Osteocyte (in vitro differentiated cells): ENCODE data around the gene SENP2. TPM values are rescaled to one million over a fixed set of nuclear protein-coding genes. Genes with fewer than 3 reads are reported as not detected.
A peak's percentile ranks its signal among the peaks of the same experiment; 100 is the strongest.
"Not testable (repeated sequence)": the region's sequence is repeated elsewhere in the genome, so short reads cannot be mapped to it uniquely, and the experiment has no call there.

Experiments used
- DNase-seq: peaks from one replicate; pipeline ENCODE4 v3.0.0; 2021; ENCODE audit warnings: mixed read lengths; ENCODE audit not compliant: unreplicated experiment; ENCODE audit errors: extremely low spot score
- H3K27ac Mint-ChIP-seq: one replicate; pipeline ENCODE4 v1.8.0; 2021; ENCODE audit warnings: mild to moderate bottlenecking, mixed read lengths; ENCODE audit not compliant: unreplicated experiment
- H3K27me3 Mint-ChIP-seq: one replicate; pipeline ENCODE4 v1.8.0; 2021; ENCODE audit warnings: mixed read lengths; ENCODE audit not compliant: unreplicated experiment
- H3K36me3 Mint-ChIP-seq: one replicate; pipeline ENCODE4 v1.8.0; 2021; ENCODE audit warnings: mixed read lengths; ENCODE audit not compliant: unreplicated experiment
- H3K4me1 Mint-ChIP-seq: one replicate; pipeline ENCODE4 v1.8.0; 2021; ENCODE audit warnings: mixed read lengths; ENCODE audit not compliant: unreplicated experiment
- H3K4me3 Mint-ChIP-seq: one replicate; pipeline ENCODE4 v1.8.0; 2021; ENCODE audit warnings: mild to moderate bottlenecking, moderate library complexity, mixed read lengths; ENCODE audit not compliant: unreplicated experiment
- H3K9me3 Mint-ChIP-seq: one replicate; pipeline ENCODE4 v1.8.0; 2021; ENCODE audit warnings: mixed read lengths; ENCODE audit not compliant: unreplicated experiment
- CTCF ChIP-seq: fragments of 200-600 bp; sonication (generic); IDR thresholded peaks from 2 replicates; pipeline ENCODE4 v1.5.0; 2021; ENCODE audit warnings: antibody characterized with exemption, mild to moderate bottlenecking, moderate library complexity
- total RNA-seq: library from RNA; stranded (reverse); gene quantifications from 2 replicates; pipeline ENCODE4 v1.2.1, GENCODE V29; 2021

SENP2 gene
- total RNA-seq, 1 donor from 2014 or later, result 42.7 TPM

DNA sequence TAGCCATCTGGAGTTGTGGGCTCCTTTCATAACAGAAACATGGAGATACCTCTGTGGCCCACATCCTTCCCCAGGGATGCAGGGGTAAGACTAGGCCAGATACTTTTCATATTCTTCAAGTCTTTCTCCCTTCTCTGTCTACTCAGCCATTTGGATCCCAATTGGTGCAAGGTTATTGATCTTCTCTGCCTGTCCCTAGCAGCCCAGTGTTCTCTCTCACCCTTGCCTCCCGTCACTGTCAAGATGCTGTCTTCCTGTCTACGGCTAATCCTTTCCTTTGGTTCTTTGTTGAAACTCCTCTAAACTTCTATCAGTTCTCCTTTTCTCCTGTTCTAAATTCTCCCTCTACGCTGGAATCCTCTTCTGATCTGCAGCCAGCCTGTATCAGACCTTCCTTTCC is 51.3 kb downstream of the SENP2 start:
- no peak for TF ChIP-seq CTCF
- DNase-seq, result no peak
- Mint-ChIP-seq H3K9me3 (no peaks in the 10 kb centered on the region), H3K27me3 (no peaks in the 10 kb centered on the region), H3K36me3 (peaks cover 8% of the 10 kb centered on the region), H3K27ac (no peak overlapping the region), H3K4me1 (no peaks in the 10 kb centered on the region), H3K4me3 (no peak overlapping the region)

GRCh38 chr3:185638651-185639050 is 52.6 kb downstream of the SENP2 start:
- not testable (repeated sequence) for H3K4me1 Mint-ChIP-seq, H3K9me3 Mint-ChIP-seq, H3K36me3 Mint-ChIP-seq, H3K4me3 Mint-ChIP-seq, H3K27ac Mint-ChIP-seq, DNase-seq, H3K27me3 Mint-ChIP-seq

- peaks cover 14% of the 10 kb centered on the region for H3K36me3 Mint-ChIP-seq
- no peak for TF ChIP-seq CTCF
- H3K9me3 Mint-ChIP-seq, result no peaks in the 10 kb centered on the region
- DNase-seq, result no peak
- no peak overlapping the region for H3K27ac Mint-ChIP-seq
- no peaks in the 10 kb centered on the region for H3K4me1 Mint-ChIP-seq
- no peak overlapping the region for H3K4me3 Mint-ChIP-seq
- H3K27me3 Mint-ChIP-seq, result no peaks in the 10 kb centered on the region
Observed at GRCh38 chr3:185639632-185640206, 53.6 kb downstream of the SENP2 start.

DNA sequence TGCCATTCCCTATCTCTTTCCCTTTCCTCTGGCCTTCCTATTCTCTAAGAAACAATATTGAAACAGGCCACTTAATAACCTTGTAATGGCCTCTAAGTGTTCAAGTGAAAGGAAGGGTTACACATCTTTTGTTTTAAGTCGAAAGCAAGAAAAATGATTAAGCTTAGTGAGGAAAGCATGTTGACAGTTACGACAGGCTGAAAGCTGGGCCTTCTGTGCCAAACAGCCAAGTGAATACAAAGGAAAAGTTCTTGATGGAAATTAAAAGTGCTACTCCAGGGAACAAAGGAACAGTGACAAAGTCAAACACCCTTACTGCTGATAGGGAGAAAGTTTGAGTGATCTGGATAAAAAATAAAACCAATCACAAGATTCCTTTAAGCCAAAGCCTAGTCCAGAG is 54.2 kb downstream of the SENP2 start:
- Mint-ChIP-seq H3K4me3 (no peak overlapping the region), H3K36me3 (peaks cover 14% of the 10 kb centered on the region), H3K27ac (no peak overlapping the region), H3K9me3 (no peaks in the 10 kb centered on the region), H3K27me3 (no peaks in the 10 kb centered on the region), H3K4me1 (peaks cover 1% of the 10 kb centered on the region)
- TF ChIP-seq CTCF, result no peak
- DNase-seq, result no peak

DNA sequence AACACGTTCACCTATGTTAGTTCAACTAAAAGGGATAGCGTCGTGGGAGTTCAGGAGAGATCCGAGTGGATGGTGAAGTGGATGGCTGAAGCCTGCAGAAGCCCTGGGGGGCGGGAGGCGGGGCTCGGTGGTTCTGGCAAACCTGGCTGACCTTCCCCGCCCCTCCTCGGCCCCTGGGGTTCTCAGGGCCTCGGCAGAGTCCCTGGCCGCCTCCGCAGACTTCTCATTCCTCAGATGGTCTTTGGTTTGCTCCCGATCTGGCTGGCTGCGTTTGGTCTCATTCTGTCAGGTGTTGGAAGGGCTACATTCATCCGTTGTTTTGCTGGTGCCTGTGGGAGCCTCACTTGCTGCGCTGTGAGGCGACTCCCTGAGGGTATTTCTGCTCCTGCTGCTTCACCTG is 59.1 kb downstream of the SENP2 start:
- peak; percentile 80 for DNase-seq
- not testable (repeated sequence) for H3K4me3 Mint-ChIP-seq, H3K9me3 Mint-ChIP-seq, H3K27ac Mint-ChIP-seq, H3K27me3 Mint-ChIP-seq
- peaks cover 37% of the 10 kb centered on the region for H3K4me1 Mint-ChIP-seq
- H3K36me3 Mint-ChIP-seq, result peaks cover 48% of the 10 kb centered on the region

- peaks cover 52% of the 10 kb centered on the region for H3K36me3 Mint-ChIP-seq
- H3K4me3 Mint-ChIP-seq, result no peak overlapping the region
- H3K9me3 Mint-ChIP-seq, result no peaks in the 10 kb centered on the region
- H3K27ac Mint-ChIP-seq, result peak overlapping the region; percentile 83
- H3K27me3 Mint-ChIP-seq, result no peaks in the 10 kb centered on the region
- peaks cover 39% of the 10 kb centered on the region for H3K4me1 Mint-ChIP-seq
- TF ChIP-seq CTCF, result no peak
- DNase-seq, result peak; percentile 76
Observed at GRCh38 chr3:185645596-185646381, 59.7 kb downstream of the SENP2 start.
